Measurements from ENCODE around the gene CDH4. TPM values are rescaled to one million over a fixed set of nuclear protein-coding genes. Genes with fewer than 3 reads are reported as not detected.
A peak's percentile ranks its signal among the peaks of the same experiment; 100 is the strongest.

CDH4 gene
- total RNA-seq, 3 donors from 2014 or later (not counting 1 experiment from before 2014, with no cell fraction given): 0.18 TPM; not detected in 2

GRCh38 chr20:61835791-61836350 is 583.8 kb downstream of the CDH4 start:
- Mint-ChIP-seq H3K4me1 (no peaks in the 10 kb centered on the region), H3K9me3 (no peaks in the 10 kb centered on the region), H3K36me3 (no peaks in the 10 kb centered on the region), H3K27me3 (ENCODE audit: low read depth in 2 of 2) (no peaks in the 10 kb centered on the region), H3K27ac (no peak overlapping the region), H3K4me3 (no peak overlapping the region)
- WGBS (ENCODE audit: insufficient coverage): 90% methylated on average over 16 of the region's 16 CpGs
- no peaks in the 10 kb centered on the region for H3K4me1 ChIP-seq (ENCODE audit: control insufficient read depth, insufficient read depth, low read length)
- DNase-seq: no peak
- intact Hi-C loops (cut with micrococcal nuclease): no loop called here
- no peak overlapping the region for H3K27ac ChIP-seq (ENCODE audit: low read length)
- no peaks in the 10 kb centered on the region for H3K27me3 ChIP-seq (ENCODE audit: control insufficient read depth, insufficient read depth, low read length)
- no peaks in the 10 kb centered on the region for H3K36me3 ChIP-seq (ENCODE audit: control insufficient read depth, insufficient read depth, low read length)
- H3K4me3 ChIP-seq (ENCODE audit: low read length): no peak overlapping the region
- H3K9me3 ChIP-seq (ENCODE audit: control insufficient read depth, insufficient read depth, low read length): peaks cover 7% of the 10 kb centered on the region
- no peak for ATAC-seq
- TF ChIP-seq, protein P1, sequence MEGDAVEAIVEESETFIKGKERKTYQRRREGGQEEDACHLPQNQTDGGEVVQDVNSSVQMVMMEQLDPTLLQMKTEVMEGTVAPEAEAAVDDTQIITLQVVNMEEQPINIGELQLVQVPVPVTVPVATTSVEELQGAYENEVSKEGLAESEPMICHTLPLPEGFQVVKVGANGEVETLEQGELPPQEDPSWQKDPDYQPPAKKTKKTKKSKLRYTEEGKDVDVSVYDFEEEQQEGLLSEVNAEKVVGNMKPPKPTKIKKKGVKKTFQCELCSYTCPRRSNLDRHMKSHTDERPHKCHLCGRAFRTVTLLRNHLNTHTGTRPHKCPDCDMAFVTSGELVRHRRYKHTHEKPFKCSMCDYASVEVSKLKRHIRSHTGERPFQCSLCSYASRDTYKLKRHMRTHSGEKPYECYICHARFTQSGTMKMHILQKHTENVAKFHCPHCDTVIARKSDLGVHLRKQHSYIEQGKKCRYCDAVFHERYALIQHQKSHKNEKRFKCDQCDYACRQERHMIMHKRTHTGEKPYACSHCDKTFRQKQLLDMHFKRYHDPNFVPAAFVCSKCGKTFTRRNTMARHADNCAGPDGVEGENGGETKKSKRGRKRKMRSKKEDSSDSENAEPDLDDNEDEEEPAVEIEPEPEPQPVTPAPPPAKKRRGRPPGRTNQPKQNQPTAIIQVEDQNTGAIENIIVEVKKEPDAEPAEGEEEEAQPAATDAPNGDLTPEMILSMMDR (IDR thresholded peaks at IDR 0.05): no peak

- Mint-ChIP-seq H3K4me1 (no peaks in the 10 kb centered on the region), H3K27ac (no peak overlapping the region), H3K27me3 (ENCODE audit: low read depth in 2 of 2) (no peaks in the 10 kb centered on the region), H3K36me3 (no peaks in the 10 kb centered on the region), H3K4me3 (no peak overlapping the region), H3K9me3 (no peaks in the 10 kb centered on the region)
- TF ChIP-seq, protein P1 (IDR thresholded peaks at IDR 0.05): no peak
- no peaks in the 10 kb centered on the region for H3K4me1 ChIP-seq (ENCODE audit: control insufficient read depth, insufficient read depth, low read length)
- intact Hi-C loops (cut with micrococcal nuclease): no loop called here
- peaks cover 3% of the 10 kb centered on the region for H3K9me3 ChIP-seq (ENCODE audit: control insufficient read depth, insufficient read depth, low read length)
- H3K36me3 ChIP-seq (ENCODE audit: control insufficient read depth, insufficient read depth, low read length): no peaks in the 10 kb centered on the region
- no peak overlapping the region for H3K4me3 ChIP-seq (ENCODE audit: low read length)
- no peak overlapping the region for H3K27ac ChIP-seq (ENCODE audit: low read length)
- ATAC-seq (no peak), DNase-seq (no peak)
- 75% methylated on average over 9 of the region's 9 CpGs for WGBS (ENCODE audit: insufficient coverage)
- no peaks in the 10 kb centered on the region for H3K27me3 ChIP-seq (ENCODE audit: control insufficient read depth, insufficient read depth, low read length)
These were observed 585.1 kb downstream of the CDH4 start for GRCh38 chr20:61837200-61837599.

- Mint-ChIP-seq H3K4me3 (no peak overlapping the region), H3K27ac (no peak overlapping the region), H3K9me3 (no peaks in the 10 kb centered on the region), H3K36me3 (no peaks in the 10 kb centered on the region), H3K4me1 (no peaks in the 10 kb centered on the region), H3K27me3 (ENCODE audit: low read depth in 2 of 2) (no peaks in the 10 kb centered on the region)
- DNase-seq (no peak), ATAC-seq (peak in 1 of 3 donors; percentile 35)
- TF ChIP-seq, protein P1 (IDR thresholded peaks at IDR 0.05): no peak
- no peaks in the 10 kb centered on the region for H3K4me1 ChIP-seq (ENCODE audit: control insufficient read depth, insufficient read depth, low read length)
- peaks cover 4% of the 10 kb centered on the region for H3K9me3 ChIP-seq (ENCODE audit: control insufficient read depth, insufficient read depth, low read length)
- H3K4me3 ChIP-seq (ENCODE audit: low read length): no peak overlapping the region
- 92% methylated on average over 10 of the region's 10 CpGs for WGBS (ENCODE audit: insufficient coverage)
- H3K36me3 ChIP-seq (ENCODE audit: control insufficient read depth, insufficient read depth, low read length): no peaks in the 10 kb centered on the region
- H3K27ac ChIP-seq (ENCODE audit: low read length): no peak overlapping the region
- intact Hi-C loops (cut with micrococcal nuclease): no loop called here
- H3K27me3 ChIP-seq (ENCODE audit: control insufficient read depth, insufficient read depth, low read length): no peaks in the 10 kb centered on the region
These were observed 587.3 kb downstream of the CDH4 start for GRCh38 chr20:61839223-61839911.
